Activated T-helper 2 cell treated with anti-CD3 and anti-CD28 coated beads, Interferon-gamma antibody, Interleukin-2, Interleukin-4, amounts not matched to agents 10 μg/mL and 5 μg/mL and 100 μg/mL, durations not matched to agents 14 hours and 24 hours and 36 hours (primary cell): ENCODE data around the gene FOXO3. TPM values are rescaled to one million over a fixed set of nuclear protein-coding genes. Genes with fewer than 3 reads are reported as not detected.

Experiments
- DNase-seq: peaks from one replicate; pipeline ENCODE4 v3.0.0; 2021; ENCODE audit warnings: low spot score
- H3K27ac Mint-ChIP-seq: one replicate; pipeline ENCODE4 v1.8.0; 2021; ENCODE audit warnings: mixed read lengths
- H3K27me3 Mint-ChIP-seq: one replicate; pipeline ENCODE4 v1.8.0; 2021; ENCODE audit warnings: low read depth, mixed read lengths
- H3K36me3 Mint-ChIP-seq: one replicate; pipeline ENCODE4 v1.8.0; 2021; ENCODE audit warnings: low read depth, mixed read lengths
- H3K4me1 Mint-ChIP-seq: one replicate; pipeline ENCODE4 v1.8.0; 2021; ENCODE audit warnings: low read depth, mixed read lengths
- H3K4me3 Mint-ChIP-seq: one replicate; pipeline ENCODE4 v1.8.0; 2021; ENCODE audit warnings: low read depth, mild to moderate bottlenecking, moderate library complexity, mixed read lengths
- H3K9me3 Mint-ChIP-seq: one replicate; pipeline ENCODE4 v1.8.0; 2021; ENCODE audit warnings: mixed read lengths
- intact Hi-C: fragments of 100-400 bp; cut with micrococcal nuclease; formaldehyde crosslinking; loops from one replicate; pipeline ENCODE4 v1.15.1; 2023
- total RNA-seq: library from RNA; stranded (reverse); gene quantifications from 2 replicates; pipeline ENCODE4 v1.2.3, GENCODE V29; 2022

FOXO3 gene
- total RNA-seq, 1 donor from 2014 or later: 4.7 TPM

- no peak for DNase-seq
- Mint-ChIP-seq H3K4me1 (peaks cover 26% of the 10 kb centered on the region), H3K27me3 (peaks cover 21% of the 10 kb centered on the region), H3K27ac (no peak overlapping the region), H3K9me3 (no peaks in the 10 kb centered on the region), H3K4me3 (no peak overlapping the region), H3K36me3 (no peaks in the 10 kb centered on the region)
- intact Hi-C loops: no loop called here
These were observed 156.4 kb downstream of the FOXO3 start for GRCh38 chr6:108716801-108717791.

GRCh38 chr6:108719477-108719876 lies 158.8 kb downstream of the FOXO3 start:
- H3K27ac Mint-ChIP-seq: no peak overlapping the region
- H3K27me3 Mint-ChIP-seq: peaks cover 25% of the 10 kb centered on the region
- no peaks in the 10 kb centered on the region for H3K36me3 Mint-ChIP-seq
- intact Hi-C loops: no loop called here
- H3K9me3 Mint-ChIP-seq: peaks cover 7% of the 10 kb centered on the region
- no peak overlapping the region for H3K4me3 Mint-ChIP-seq
- no peak for DNase-seq
- H3K4me1 Mint-ChIP-seq: peaks cover 12% of the 10 kb centered on the region

GRCh38 chr6:108720827-108721226 lies 160.1 kb downstream of the FOXO3 start:
- no peak overlapping the region for H3K4me3 Mint-ChIP-seq
- no peaks in the 10 kb centered on the region for H3K36me3 Mint-ChIP-seq
- no peak overlapping the region for H3K27ac Mint-ChIP-seq
- intact Hi-C loops: no loop called here
- no peak for DNase-seq
- peaks cover 22% of the 10 kb centered on the region for H3K27me3 Mint-ChIP-seq
- H3K9me3 Mint-ChIP-seq: peaks cover 7% of the 10 kb centered on the region
- H3K4me1 Mint-ChIP-seq: peaks cover 3% of the 10 kb centered on the region

- H3K4me1 Mint-ChIP-seq: peaks cover 3% of the 10 kb centered on the region
- H3K9me3 Mint-ChIP-seq: peaks cover 7% of the 10 kb centered on the region
- H3K27me3 Mint-ChIP-seq: peaks cover 22% of the 10 kb centered on the region
- DNase-seq: no peak
- H3K4me3 Mint-ChIP-seq: no peak overlapping the region
- H3K36me3 Mint-ChIP-seq: no peaks in the 10 kb centered on the region
- no peak overlapping the region for H3K27ac Mint-ChIP-seq
- intact Hi-C loops: no loop called here
These were observed 160.6 kb downstream of the FOXO3 start for GRCh38 chr6:108721286-108721685.

- no peak overlapping the region for H3K27ac Mint-ChIP-seq
- H3K27me3 Mint-ChIP-seq: peaks cover 28% of the 10 kb centered on the region
- no peak for DNase-seq
- H3K36me3 Mint-ChIP-seq: no peaks in the 10 kb centered on the region
- H3K4me1 Mint-ChIP-seq: peaks cover 3% of the 10 kb centered on the region
- intact Hi-C loops: no loop called here
- peaks cover 7% of the 10 kb centered on the region for H3K9me3 Mint-ChIP-seq
- no peak overlapping the region for H3K4me3 Mint-ChIP-seq
These were observed 162.9 kb downstream of the FOXO3 start for GRCh38 chr6:108723594-108723993.

GRCh38 chr6:108726726-108727339 lies 166.1 kb downstream of the FOXO3 start:
- Mint-ChIP-seq H3K4me3 (no peak overlapping the region), H3K27me3 (peaks cover 21% of the 10 kb centered on the region), H3K4me1 (no peaks in the 10 kb centered on the region), H3K9me3 (peaks cover 7% of the 10 kb centered on the region), H3K27ac (no peak overlapping the region), H3K36me3 (no peaks in the 10 kb centered on the region)
- intact Hi-C loops: no loop called here
- no peak for DNase-seq

- Mint-ChIP-seq H3K27me3 (peaks cover 18% of the 10 kb centered on the region), H3K4me1 (no peaks in the 10 kb centered on the region), H3K27ac (no peak overlapping the region), H3K9me3 (peaks cover 5% of the 10 kb centered on the region), H3K4me3 (no peak overlapping the region), H3K36me3 (no peaks in the 10 kb centered on the region)
- DNase-seq: no peak
- intact Hi-C loops: no loop called here
These were observed 167.4 kb downstream of the FOXO3 start for GRCh38 chr6:108727966-108728730.

- no peak overlapping the region for H3K4me3 Mint-ChIP-seq
These were observed 168.1 kb downstream of the FOXO3 start for GRCh38 chr6:108728826-108729225.

GRCh38 chr6:108730635-108731515 lies 170.2 kb downstream of the FOXO3 start:
- H3K9me3 Mint-ChIP-seq: no peaks in the 10 kb centered on the region
- no peak overlapping the region for H3K27ac Mint-ChIP-seq
- H3K4me3 Mint-ChIP-seq: no peak overlapping the region
- DNase-seq: no peak
- H3K27me3 Mint-ChIP-seq: peaks cover 23% of the 10 kb centered on the region
- intact Hi-C loops: no loop called here
- H3K4me1 Mint-ChIP-seq: no peaks in the 10 kb centered on the region
- no peaks in the 10 kb centered on the region for H3K36me3 Mint-ChIP-seq

More at GRCh38 chr6:108728826-108729225, 168.1 kb downstream of the FOXO3 start:
- Mint-ChIP-seq H3K27me3 (peaks cover 13% of the 10 kb centered on the region), H3K27ac (no peak overlapping the region), H3K4me1 (no peaks in the 10 kb centered on the region), H3K9me3 (no peaks in the 10 kb centered on the region), H3K36me3 (no peaks in the 10 kb centered on the region)
- no peak for DNase-seq
- intact Hi-C loops: no loop called here

- intact Hi-C loops: no loop called here
- Mint-ChIP-seq H3K9me3 (no peaks in the 10 kb centered on the region), H3K27me3 (peaks cover 22% of the 10 kb centered on the region), H3K36me3 (no peaks in the 10 kb centered on the region), H3K27ac (no peak overlapping the region), H3K4me3 (no peak overlapping the region), H3K4me1 (peaks cover 1% of the 10 kb centered on the region)
- DNase-seq: no peak
These were observed 171.6 kb downstream of the FOXO3 start for GRCh38 chr6:108732091-108732870.

- Mint-ChIP-seq H3K9me3 (no peaks in the 10 kb centered on the region), H3K4me1 (peaks cover 4% of the 10 kb centered on the region)
These were observed 172.3 kb downstream of the FOXO3 start for GRCh38 chr6:108733051-108733450.

More at GRCh38 chr6:108733051-108733450, 172.3 kb downstream of the FOXO3 start:
- Mint-ChIP-seq H3K36me3 (no peaks in the 10 kb centered on the region), H3K27me3 (peaks cover 18% of the 10 kb centered on the region), H3K27ac (no peak overlapping the region), H3K4me3 (no peak overlapping the region)
- no peak for DNase-seq
- intact Hi-C loops: no loop called here
